GM19452 (cell line): ENCODE data around the gene RAB22A.
"Not testable (repeated sequence)": the region's sequence is repeated elsewhere in the genome, so short reads cannot be mapped to it uniquely, and the experiment has no call there.

Experiments used
- ATAC-seq: cut with Tn5 transposase; IDR thresholded peaks from one replicate; pipeline ENCODE4 v1.9.1; 2021; ENCODE audit not compliant: unreplicated experiment

The RAB22A gene

GRCh38 chr20:58342104-58342945 is 32.8 kb downstream of the RAB22A start:
- ATAC-seq: no peak

GRCh38 chr20:58344741-58345140 is 35.2 kb downstream of the RAB22A start:
- no peak for ATAC-seq

GRCh38 chr20:58349570-58349969 is 40.1 kb downstream of the RAB22A start:
- no peak for ATAC-seq

GRCh38 chr20:58352468-58352867 is 43.0 kb downstream of the RAB22A start:
- no peak for ATAC-seq

GRCh38 chr20:58359441-58359840 is 49.9 kb downstream of the RAB22A start:
- no peak for ATAC-seq

- ATAC-seq: no peak
These were observed 51.4 kb downstream of the RAB22A start for GRCh38 chr20:58360936-58361335.

GRCh38 chr20:58361481-58362205 is 52.1 kb downstream of the RAB22A start:
- ATAC-seq: no peak

- no peak for ATAC-seq
These were observed 52.6 kb downstream of the RAB22A start for GRCh38 chr20:58362206-58362516.

- ATAC-seq: no peak
These were observed 53.5 kb downstream of the RAB22A start for GRCh38 chr20:58362970-58363369.

- no peak for ATAC-seq
These were observed 57.4 kb downstream of the RAB22A start for GRCh38 chr20:58366866-58367265.

GRCh38 chr20:58372806-58373205 is 63.3 kb downstream of the RAB22A start:
- ATAC-seq: no peak

- not testable (repeated sequence) for ATAC-seq
These were observed 63.8 kb downstream of the RAB22A start for GRCh38 chr20:58373296-58373695.

GRCh38 chr20:58374027-58374850 is 64.7 kb downstream of the RAB22A start:
- no peak for ATAC-seq

- no peak for ATAC-seq
These were observed 65.6 kb downstream of the RAB22A start for GRCh38 chr20:58374906-58375758.

GRCh38 chr20:58375759-58376352 is 66.3 kb downstream of the RAB22A start:
- ATAC-seq: no peak

- ATAC-seq: no peak
These were observed 67.5 kb downstream of the RAB22A start for GRCh38 chr20:58377017-58377416.

GRCh38 chr20:58377766-58378401 is 68.4 kb downstream of the RAB22A start:
- ATAC-seq: no peak

- no peak for ATAC-seq
These were observed 69.2 kb downstream of the RAB22A start for GRCh38 chr20:58378704-58379103.

GRCh38 chr20:58381627-58382026 is 72.1 kb downstream of the RAB22A start:
- ATAC-seq: no peak

- no peak for ATAC-seq
These were observed 72.6 kb downstream of the RAB22A start for GRCh38 chr20:58382096-58382495.
